Endothelial cell of umbilical vein (primary cell): ENCODE results near the gene GUK1. TPM values are rescaled to one million over a fixed set of nuclear protein-coding genes. Genes with fewer than 3 reads are reported as not detected.
A peak's percentile ranks its signal among the peaks of the same experiment; 100 is the strongest.

Experiments
- BruUV-seq: library from RNA; stranded (reverse); fragments of 400-500 nt; replicated peaks from 2 replicates; lab custom pipeline; 2021; lab: Mats Ljungman, UMichigan
- CTCF ChIA-PET: fragments of 300-600, 350-600 bp; sonication (Branson Sonifier 250); formaldehyde crosslinking; loops from one replicate; lab custom pipeline; 2021; ENCODE audit warnings: antibody characterized with exemption, inconsistent platforms; lab: Charles Lee
- POLR2A ChIA-PET: fragments of 300-600, 350-600 bp; sonication (Branson Sonifier 250); formaldehyde crosslinking; loops from one replicate; lab custom pipeline; 2021; ENCODE audit warnings: antibody characterized with exemption, inconsistent platforms; lab: Charles Lee
- DNase-seq: peaks from one replicate; pipeline ENCODE4 v3.0.0-alpha.2; 2011; ENCODE audit warnings: low read depth, low spot score
- FAIRE-seq: peaks from 2 replicates; lab custom pipeline; 2011; peaks lifted over from hg19 to GRCh38; lab: Jason Lieb, UNC
- H2AFZ ChIP-seq: 2 replicates; pipeline ENCODE4 v1.6.0; 2012; ENCODE audit warnings: low read depth, low read length, control low read depth, inconsistent platforms
- H3K27ac ChIP-seq: 2 replicates; pipeline ENCODE4 v1.5.1; 2011; ENCODE audit warnings: low read depth, mild to moderate bottlenecking, control low read depth, low read length, moderate library complexity; ENCODE audit not compliant: insufficient read depth
- H3K27me3 ChIP-seq, 2 experiments: 2 replicates each; pipeline versions ENCODE4 v1.6.0 to v1.6.1; 2011; ENCODE audit warnings: low read length in 2 of 2, mixed read lengths in 1 of 2; ENCODE audit not compliant: control insufficient read depth in 2 of 2, insufficient read depth in 2 of 2
- H3K36me3 ChIP-seq, 2 experiments: 2 replicates in 1 of 2; 3 replicates in 1 of 2; pipeline ENCODE4 v1.5.1; 2011; ENCODE audit warnings: low read length in 2 of 2, mild to moderate bottlenecking in 1 of 2, moderate library complexity in 1 of 2; ENCODE audit not compliant: control insufficient read depth in 2 of 2, insufficient read depth in 2 of 2; ENCODE audit errors: extremely low read depth in 1 of 2
- H3K4me1 ChIP-seq: 3 replicates; pipeline ENCODE4 v1.5.1; 2011; ENCODE audit warnings: mild to moderate bottlenecking, low read length; ENCODE audit not compliant: control insufficient read depth, insufficient read depth; ENCODE audit errors: extremely low read depth
- H3K4me2 ChIP-seq: 2 replicates; pipeline ENCODE4 v1.6.1; 2011; ENCODE audit warnings: low read length, control low read depth, mixed read lengths; ENCODE audit not compliant: insufficient read depth
- H3K4me3 ChIP-seq, 3 experiments: fragments of 200-600 bp in 1 of 3; sonication (generic), shearing (Covaris generic) in 1 of 3; replicated peaks in 1 of 3; 2 replicates each; pipeline ENCODE4 v1.5.1; 2011 to 2016; ENCODE audit warnings: control low read depth in 3 of 3, low read length in 3 of 3, mild to moderate bottlenecking in 2 of 3, inconsistent platforms in 1 of 3, low read depth in 1 of 3, moderate library complexity in 1 of 3; ENCODE audit not compliant: insufficient read depth in 1 of 3
- H3K79me2 ChIP-seq: 2 replicates; pipeline ENCODE4 v1.6.0; 2012; ENCODE audit warnings: low read length, inconsistent platforms; ENCODE audit not compliant: control insufficient read depth, insufficient read depth
- H3K9ac ChIP-seq: replicated peaks from 2 replicates; pipeline ENCODE3; 2011; ENCODE audit warnings: low read length, control low read depth; ENCODE audit not compliant: insufficient read depth; ENCODE audit errors: extremely low read depth
- H3K9me1 ChIP-seq: replicated peaks from 3 replicates; pipeline ENCODE4 v1.6.0; 2011; ENCODE audit warnings: mild to moderate bottlenecking, low read length; ENCODE audit not compliant: control insufficient read depth, insufficient read depth; ENCODE audit errors: extremely low read depth
- H3K9me3 ChIP-seq: replicated peaks from 2 replicates; pipeline ENCODE4 v1.5.1; 2012; ENCODE audit warnings: low read length, inconsistent platforms; ENCODE audit not compliant: control insufficient read depth, insufficient read depth
- H4K20me1 ChIP-seq: replicated peaks from 2 replicates; pipeline ENCODE3; 2011; ENCODE audit warnings: mild to moderate bottlenecking, low read length; ENCODE audit not compliant: control insufficient read depth, insufficient read depth; ENCODE audit errors: extremely low read depth
- FOS ChIP-seq: IDR thresholded peaks from 2 replicates; pipeline ENCODE4 v1.6.1; 2011; ENCODE audit warnings: mild to moderate bottlenecking, low read length, moderate library complexity, borderline replicate concordance; ENCODE audit not compliant: insufficient read depth
- JUN ChIP-seq: IDR thresholded peaks from 2 replicates; pipeline ENCODE4 v1.6.1; 2011; ENCODE audit warnings: borderline replicate concordance, low read depth; ENCODE audit not compliant: insufficient read length, insufficient read depth
- POLR2A ChIP-seq: IDR thresholded peaks from 2 replicates; pipeline ENCODE4 v1.6.1; 2012; ENCODE audit warnings: low read depth, mild to moderate bottlenecking, control low read depth, low read length
- POLR2AphosphoS5 ChIP-seq: IDR thresholded peaks from 2 replicates; pipeline ENCODE4 v1.6.1; 2012; ENCODE audit warnings: low read depth, mild to moderate bottlenecking, control low read depth, low read length, moderate library complexity; ENCODE audit not compliant: insufficient read depth
- dilution Hi-C: fragments of 300-500 bp; cut with MboI; formaldehyde crosslinking; loops from one replicate; pipeline ENCODE4 v1.15.0; 2019; ENCODE audit warnings: low sequenced_read_pairs; ENCODE audit not compliant: extremely low pct_ligation_motif_present
- intact Hi-C: fragments of 100-400 bp; cut with micrococcal nuclease; formaldehyde crosslinking; loops from one replicate; pipeline ENCODE4 v1.10.0; 2022
- polyA plus RNA-seq, 4 experiments: library from polyadenylated mRNA; depleted of rRNA in 3 of 4; stranded (reverse) in 3 of 4; unstranded in 1 of 4; fragments of >200 nt; gene quantifications; 2 replicates each; pipeline versions ENCODE4 v1.2.1 to v1.2.3, GENCODE V29; 2011 to 2012; ENCODE audit warnings: missing spikeins in 1 of 4
- total RNA-seq: library from RNA; stranded (reverse); gene quantifications from 2 replicates; pipeline ENCODE4 v1.2.3, GENCODE V29; 2021
- TF ChIP-seq, protein P1 (sequence below), 2 donors: IDR thresholded peaks; 1 replicate in 1 of 2; 2 replicates in 1 of 2; pipeline ENCODE4 v1.5.1; 2011; ENCODE audit warnings: low read length in 2 of 2, mild to moderate bottlenecking in 2 of 2, moderate library complexity in 2 of 2, control low read depth in 1 of 2, inconsistent platforms in 1 of 2, low read depth in 1 of 2; ENCODE audit not compliant: insufficient read depth in 1 of 2; ENCODE audit errors: extremely low read depth in 1 of 2

Gene GUK1
- total and polyA plus RNA-seq, 2 donors (not counting 3 experiments of a cell fraction or from before 2014, with no cell fraction given): 239 to 742 TPM

DNA sequence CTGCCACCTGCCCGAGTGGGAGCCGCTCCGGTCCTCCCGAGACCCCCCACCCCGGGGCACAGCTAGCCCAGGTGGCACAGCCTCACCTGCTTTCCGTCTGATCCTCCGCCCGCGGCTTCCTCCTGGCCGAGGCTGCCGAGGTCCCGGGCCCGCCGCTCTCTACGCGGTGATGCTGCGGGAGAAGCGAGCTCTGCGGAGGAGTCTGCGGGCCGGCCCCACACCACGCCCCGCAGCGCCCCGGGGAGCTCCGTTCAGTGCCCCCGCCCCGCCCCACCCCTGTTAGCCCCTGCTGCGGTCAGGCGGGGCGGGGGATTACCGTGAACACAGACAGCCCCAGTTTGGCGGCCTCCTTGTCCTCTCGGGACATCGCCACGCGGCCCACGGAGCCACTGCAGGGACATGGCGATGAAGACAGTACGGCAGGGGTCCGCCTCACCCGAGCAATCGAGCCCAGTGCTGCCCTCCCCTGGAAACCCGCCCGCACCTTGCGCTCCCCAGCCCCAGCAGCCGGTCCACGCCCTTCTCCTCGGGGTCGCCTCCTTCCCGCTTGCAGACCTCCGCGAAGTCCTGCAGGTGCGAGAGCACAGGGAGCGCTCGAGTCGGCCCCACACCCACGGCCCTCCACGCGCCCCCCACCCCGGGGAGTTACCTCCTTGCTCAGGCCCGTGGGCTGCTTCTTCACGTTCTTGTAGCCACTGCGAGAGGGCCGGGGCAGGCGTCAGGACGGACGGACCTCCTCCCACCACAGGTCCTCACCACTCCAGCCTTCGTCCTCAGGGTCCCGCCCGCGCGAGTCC is 37.9 kb upstream of the GUK1 start:
- TF ChIP-seq JUN: no peak
- TF ChIP-seq POLR2A: no peak
- TF ChIP-seq FOS: no peak
- TF ChIP-seq POLR2AphosphoS5: peak; percentile 47
- TF ChIP-seq, protein P1, sequence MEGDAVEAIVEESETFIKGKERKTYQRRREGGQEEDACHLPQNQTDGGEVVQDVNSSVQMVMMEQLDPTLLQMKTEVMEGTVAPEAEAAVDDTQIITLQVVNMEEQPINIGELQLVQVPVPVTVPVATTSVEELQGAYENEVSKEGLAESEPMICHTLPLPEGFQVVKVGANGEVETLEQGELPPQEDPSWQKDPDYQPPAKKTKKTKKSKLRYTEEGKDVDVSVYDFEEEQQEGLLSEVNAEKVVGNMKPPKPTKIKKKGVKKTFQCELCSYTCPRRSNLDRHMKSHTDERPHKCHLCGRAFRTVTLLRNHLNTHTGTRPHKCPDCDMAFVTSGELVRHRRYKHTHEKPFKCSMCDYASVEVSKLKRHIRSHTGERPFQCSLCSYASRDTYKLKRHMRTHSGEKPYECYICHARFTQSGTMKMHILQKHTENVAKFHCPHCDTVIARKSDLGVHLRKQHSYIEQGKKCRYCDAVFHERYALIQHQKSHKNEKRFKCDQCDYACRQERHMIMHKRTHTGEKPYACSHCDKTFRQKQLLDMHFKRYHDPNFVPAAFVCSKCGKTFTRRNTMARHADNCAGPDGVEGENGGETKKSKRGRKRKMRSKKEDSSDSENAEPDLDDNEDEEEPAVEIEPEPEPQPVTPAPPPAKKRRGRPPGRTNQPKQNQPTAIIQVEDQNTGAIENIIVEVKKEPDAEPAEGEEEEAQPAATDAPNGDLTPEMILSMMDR (IDR thresholded peaks at IDR 0.05; ENCODE audit: extremely low read depth in 1 of 2, insufficient read depth in 1 of 2, low read depth in 1 of 2, low read length in 2 of 2): peak in 1 of 2 donors; percentile 63
- Histone ChIP-seq H3K36me3 (peaks cover 10 to 32% of the 10 kb centered on the region in 2 experiments), H3K27me3 (no peaks in the 10 kb centered on the region), H3K9me1 (no peaks in the 10 kb centered on the region), H2AFZ (peak overlapping the region; percentile 22), H3K4me1 (peaks cover 10% of the 10 kb centered on the region), H3K9ac (peak overlapping the region; percentile 30), H3K79me2 (peaks cover 32% of the 10 kb centered on the region), H3K4me3 (peak overlapping the region; percentile 45 to 53 (median 53)), H3K27ac (no peak overlapping the region), H3K4me2 (peak overlapping the region; percentile 69), H4K20me1 (no peaks in the 10 kb centered on the region), H3K9me3 (no peaks in the 10 kb centered on the region)
- BruUV-seq: no TSS peak
- DNase-seq (peak; percentile 64), FAIRE-seq (peak; percentile 44)
- dilution Hi-C loops: no loop called here
- intact Hi-C loops: loop anchor here (1.0 kb wide), 2 partner anchors 17 to 103 kb away; no protein-coding TSS in a partner anchor
- CTCF ChIA-PET: interaction anchor here (0.7 to 1.1 kb wide), 6 partner anchors 10 to 103 kb away, joined by 3 to 12 read pairs (median 7); no protein-coding TSS in a partner anchor
- POLR2A ChIA-PET: no interaction called here
